NB4 (cell line): ENCODE data around the gene CSRNP3.

Source experiments
- CTCF ChIP-seq: IDR thresholded peaks from one replicate; pipeline ENCODE4 v1.5.1; 2012; ENCODE audit warnings: low read depth, low read length
- MAX ChIP-seq: IDR thresholded peaks from 2 replicates; pipeline ENCODE4 v1.6.1; 2011; ENCODE audit warnings: low read depth, low read length

GRCh38 chr2:165632594-165632993, 163.1 kb downstream of the CSRNP3 start:
- TF ChIP-seq CTCF (no peak), MAX (no peak)
